ENCODE measurements around the gene CPT1A. TPM values are rescaled to one million over a fixed set of nuclear protein-coding genes. Genes with fewer than 3 reads are reported as not detected.

Gene CPT1A
- total RNA-seq, 1 experiment from 2014 or later, result 29.7 TPM

GRCh38 chr11:68798221-68798813 lies 43.4 kb downstream of the CPT1A start:
- DNase-seq (ENCODE audit: low read depth), result no peak

- no peak for DNase-seq (ENCODE audit: low read depth)
These were observed 44.9 kb downstream of the CPT1A start for GRCh38 chr11:68796801-68797200.

GRCh38 chr11:68792400-68792966 lies 49.2 kb downstream of the CPT1A start:
- DNase-seq (ENCODE audit: low read depth), result peak; percentile 14

- no peak for DNase-seq (ENCODE audit: low read depth)
These were observed 57.1 kb downstream of the CPT1A start for GRCh38 chr11:68784653-68785052.

- no peak for DNase-seq (ENCODE audit: low read depth)
These were observed 58.4 kb downstream of the CPT1A start for GRCh38 chr11:68783216-68783821.

GRCh38 chr11:68782711-68783110 lies 59.0 kb downstream of the CPT1A start:
- no peak for DNase-seq (ENCODE audit: low read depth)

- DNase-seq (ENCODE audit: low read depth), result peak; percentile 8
These were observed 60.9 kb downstream of the CPT1A start for GRCh38 chr11:68780829-68781228.

- DNase-seq (ENCODE audit: low read depth), result no peak
These were observed 63.5 kb downstream of the CPT1A start for GRCh38 chr11:68778205-68778604.

- DNase-seq (ENCODE audit: low read depth), result no peak
These were observed 65.1 kb downstream of the CPT1A start for GRCh38 chr11:68776442-68777235.

- no peak for DNase-seq (ENCODE audit: low read depth)
These were observed 65.7 kb downstream of the CPT1A start for GRCh38 chr11:68775951-68776388.

- no peak for DNase-seq (ENCODE audit: low read depth)
These were observed 67.5 kb downstream of the CPT1A start for GRCh38 chr11:68774194-68774585.

GRCh38 chr11:68773521-68774193 lies 68.1 kb downstream of the CPT1A start:
- peak; percentile 26 for DNase-seq (ENCODE audit: low read depth)

GRCh38 chr11:68772936-68773335 lies 68.8 kb downstream of the CPT1A start:
- DNase-seq (ENCODE audit: low read depth), result no peak

GRCh38 chr11:68770781-68771180 lies 70.9 kb downstream of the CPT1A start:
- DNase-seq (ENCODE audit: low read depth), result no peak

- no peak for DNase-seq (ENCODE audit: low read depth)
These were observed 74.0 kb downstream of the CPT1A start for GRCh38 chr11:68767672-68768071.

GRCh38 chr11:68766786-68767185 lies 74.9 kb downstream of the CPT1A start:
- no peak for DNase-seq (ENCODE audit: low read depth)

GRCh38 chr11:68764746-68765145 lies 77.0 kb downstream of the CPT1A start:
- DNase-seq (ENCODE audit: low read depth), result no peak

- no peak for DNase-seq (ENCODE audit: low read depth)
These were observed 77.6 kb downstream of the CPT1A start for GRCh38 chr11:68763926-68764657.

- DNase-seq (ENCODE audit: low read depth), result no peak
These were observed 78.5 kb downstream of the CPT1A start for GRCh38 chr11:68763181-68763721.

- no peak for DNase-seq (ENCODE audit: low read depth)
These were observed 79.2 kb downstream of the CPT1A start for GRCh38 chr11:68762481-68762880.

- DNase-seq (ENCODE audit: low read depth), result no peak
These were observed 79.9 kb downstream of the CPT1A start for GRCh38 chr11:68761801-68762200.
